NCI-H2107 (cell line): ENCODE results near the gene DOCK3.
"Not testable (repeated sequence)": the region's sequence is repeated elsewhere in the genome, so short reads cannot be mapped to it uniquely, and the experiment has no call there.

Source experiments
- DNase-seq: peaks from one replicate; lab custom pipeline; 2025; lab: John Stamatoyannopoulos, UW

The DOCK3 gene

GRCh38 chr3:50651920-50652529 is 22.7 kb upstream of the DOCK3 start:
- DNase-seq, result no peak

GRCh38 chr3:50652709-50653108 is 22.0 kb upstream of the DOCK3 start:
- no peak for DNase-seq

- no peak for DNase-seq
Observed at GRCh38 chr3:50653937-50654595, 20.7 kb upstream of the DOCK3 start.

GRCh38 chr3:50655009-50655830 is 19.5 kb upstream of the DOCK3 start:
- no peak for DNase-seq

- no peak for DNase-seq
Observed at GRCh38 chr3:50656417-50657195, 18.1 kb upstream of the DOCK3 start.

GRCh38 chr3:50657407-50657806 is 17.3 kb upstream of the DOCK3 start:
- DNase-seq, result no peak

GRCh38 chr3:50657816-50658215 is 16.9 kb upstream of the DOCK3 start:
- DNase-seq, result no peak

GRCh38 chr3:50658416-50658815 is 16.3 kb upstream of the DOCK3 start:
- no peak for DNase-seq

- no peak for DNase-seq
Observed at GRCh38 chr3:50658831-50659230, 15.9 kb upstream of the DOCK3 start.

- DNase-seq, result no peak
Observed at GRCh38 chr3:50660386-50660785, 14.3 kb upstream of the DOCK3 start.

GRCh38 chr3:50661321-50661837 is 13.3 kb upstream of the DOCK3 start:
- no peak for DNase-seq

- DNase-seq, result no peak
Observed at GRCh38 chr3:50662408-50662807, 12.3 kb upstream of the DOCK3 start.

GRCh38 chr3:50665081-50665840 is 9.5 kb upstream of the DOCK3 start:
- DNase-seq, result no peak

GRCh38 chr3:50665841-50666115 is 8.9 kb upstream of the DOCK3 start:
- DNase-seq, result not testable (repeated sequence)

GRCh38 chr3:50666837-50667236 is 7.9 kb upstream of the DOCK3 start:
- no peak for DNase-seq

- DNase-seq, result no peak
Observed at GRCh38 chr3:50671331-50671730, 3.4 kb upstream of the DOCK3 start.

GRCh38 chr3:50672656-50673055 is 2.1 kb upstream of the DOCK3 start:
- DNase-seq, result no peak

GRCh38 chr3:50673931-50674330 is 796 bp upstream of the DOCK3 start:
- no peak for DNase-seq

GRCh38 chr3:50675179-50676030 is 678 bp downstream of the DOCK3 start:
- DNase-seq, result no peak

GRCh38 chr3:50676031-50676705 is 1.4 kb downstream of the DOCK3 start:
- no peak for DNase-seq
